ENCODE data around the gene TSC22D1.

Gene TSC22D1

GRCh38 chr13:44407891-44408290, 168.2 kb downstream of the TSC22D1 start:
- no peak for DNase-seq (ENCODE audit: low spot score)

GRCh38 chr13:44407379-44407778, 168.8 kb downstream of the TSC22D1 start:
- no peak for DNase-seq (ENCODE audit: low spot score)

- no peak for DNase-seq (ENCODE audit: low spot score)
These were observed 169.5 kb downstream of the TSC22D1 start for GRCh38 chr13:44406617-44407016.

- peak; percentile 44 for DNase-seq (ENCODE audit: low spot score)
These were observed 171.6 kb downstream of the TSC22D1 start for GRCh38 chr13:44404261-44405132.

- DNase-seq (ENCODE audit: low spot score) = no peak
These were observed 172.6 kb downstream of the TSC22D1 start for GRCh38 chr13:44403461-44404056.

GRCh38 chr13:44402899-44403445, 173.2 kb downstream of the TSC22D1 start:
- DNase-seq (ENCODE audit: low spot score) = no peak

- DNase-seq (ENCODE audit: low spot score) = no peak
These were observed 174.6 kb downstream of the TSC22D1 start for GRCh38 chr13:44401577-44401976.

GRCh38 chr13:44400736-44401135, 175.4 kb downstream of the TSC22D1 start:
- DNase-seq (ENCODE audit: low spot score) = no peak

- no peak for DNase-seq (ENCODE audit: low spot score)
These were observed 177.1 kb downstream of the TSC22D1 start for GRCh38 chr13:44399074-44399473.

- no peak for DNase-seq (ENCODE audit: low spot score)
These were observed 177.5 kb downstream of the TSC22D1 start for GRCh38 chr13:44398606-44399005.

- DNase-seq (ENCODE audit: low spot score) = no peak
These were observed 178.3 kb downstream of the TSC22D1 start for GRCh38 chr13:44397766-44398223.

- DNase-seq (ENCODE audit: low spot score) = peak; percentile 67
These were observed 179.2 kb downstream of the TSC22D1 start for GRCh38 chr13:44396701-44397580.

- peak; percentile 35 for DNase-seq (ENCODE audit: low spot score)
These were observed 180.0 kb downstream of the TSC22D1 start for GRCh38 chr13:44395976-44396694.

- DNase-seq (ENCODE audit: low spot score) = no peak
These were observed 181.5 kb downstream of the TSC22D1 start for GRCh38 chr13:44394658-44395057.

GRCh38 chr13:44393391-44393790, 182.7 kb downstream of the TSC22D1 start:
- DNase-seq (ENCODE audit: low spot score) = no peak

GRCh38 chr13:44389876-44390275, 186.3 kb downstream of the TSC22D1 start:
- DNase-seq (ENCODE audit: low spot score) = no peak

- no peak for DNase-seq (ENCODE audit: low spot score)
These were observed 187.0 kb downstream of the TSC22D1 start for GRCh38 chr13:44389060-44389666.

- DNase-seq (ENCODE audit: low spot score) = peak; percentile 73
These were observed 187.6 kb downstream of the TSC22D1 start for GRCh38 chr13:44388427-44389059.

GRCh38 chr13:44386913-44387556, 189.1 kb downstream of the TSC22D1 start:
- DNase-seq (ENCODE audit: low spot score) = no peak

- DNase-seq (ENCODE audit: low spot score) = no peak
These were observed 190.3 kb downstream of the TSC22D1 start for GRCh38 chr13:44385847-44386246.

Data from SK-N-DZ (cell line).